BJ (cell line): ENCODE measurements around the gene FBXL7. TPM values are rescaled to one million over a fixed set of nuclear protein-coding genes. Genes with fewer than 3 reads are reported as not detected.

ENCODE experiments used
- CTCF ChIA-PET: fragments of 350-600 bp; formaldehyde crosslinking; extraction: SDS; loops from one replicate; lab custom pipeline; 2021; ENCODE audit warnings: antibody characterized with exemption, inconsistent platforms; lab: Yijun Ruan, JAX
- POLR2A ChIA-PET: fragments of 300-600 bp; sonication (Branson Sonifier 250); formaldehyde crosslinking; extraction: SDS; loops from one replicate; lab custom pipeline; 2021; ENCODE audit warnings: antibody characterized with exemption; lab: Charles Lee
- DNase-seq: peaks from one replicate; pipeline ENCODE4 v3.0.0-alpha.2; 2011; ENCODE audit warnings: low read depth
- H3K27me3 ChIP-seq: 2 replicates; pipeline ENCODE4 v1.6.0; 2011; ENCODE audit warnings: low read length; ENCODE audit not compliant: control insufficient read depth, insufficient read depth
- H3K36me3 ChIP-seq: 2 replicates; pipeline ENCODE4 v1.5.1; 2011; ENCODE audit warnings: low read length; ENCODE audit not compliant: control insufficient read depth, insufficient read depth
- H3K4me3 ChIP-seq: 2 replicates; pipeline ENCODE4 v1.5.1; 2011; ENCODE audit warnings: low read depth, mild to moderate bottlenecking, control low read depth, low read length
- polyA plus RNA-seq: library from polyadenylated mRNA; depleted of rRNA; stranded (reverse); fragments of >200 nt; gene quantifications from 2 replicates; pipeline ENCODE4 v1.2.3, GENCODE V29; 2011
- TF ChIP-seq, protein P1 (sequence below): IDR thresholded peaks from 2 replicates; pipeline ENCODE4 v1.5.1; 2011; ENCODE audit warnings: low read depth, mild to moderate bottlenecking, control low read depth, inconsistent platforms, low read length, moderate library complexity; ENCODE audit not compliant: insufficient read depth

The FBXL7 gene
- polyA plus RNA-seq, 1 experiment = 23.2 TPM

DNA sequence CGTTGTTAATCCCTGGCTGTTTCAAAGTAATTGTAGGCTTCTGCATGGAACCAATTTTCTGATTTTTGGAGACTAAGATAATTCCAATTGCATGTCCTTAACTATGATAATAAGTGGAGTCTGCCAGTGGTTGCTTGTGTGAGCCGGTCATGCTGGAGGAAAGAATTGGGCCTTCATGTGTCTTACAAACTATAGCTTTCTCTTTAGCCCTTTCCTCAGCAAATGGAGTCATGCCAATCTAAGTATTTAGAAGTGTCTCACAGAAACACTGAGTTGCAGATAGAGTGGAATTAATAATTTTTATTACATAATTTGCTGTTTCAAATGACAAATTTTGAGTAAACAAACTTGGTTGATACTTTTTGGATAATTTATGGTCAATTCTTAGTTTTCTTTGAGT, 200.4 kb downstream of the FBXL7 start:
- CTCF ChIA-PET = no interaction called here

DNA sequence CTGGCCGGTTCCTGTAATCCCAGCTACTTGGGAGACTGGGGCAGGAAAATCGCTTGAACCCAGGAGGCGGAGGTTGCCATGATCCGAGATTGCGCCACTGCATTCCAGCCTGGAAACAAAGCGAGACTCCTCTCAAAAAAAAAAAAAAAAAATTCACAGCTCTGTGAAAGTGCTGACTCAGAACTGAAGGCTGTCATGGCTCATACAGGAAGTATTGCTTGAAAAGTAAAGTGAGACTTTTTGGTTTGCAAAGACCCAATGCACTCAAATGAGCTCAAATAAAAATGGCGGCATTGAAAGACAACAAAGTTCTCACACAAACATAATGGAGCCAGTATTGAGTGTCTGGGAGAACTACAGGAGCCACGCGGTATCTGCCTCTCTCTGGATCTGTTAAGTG, 202.1 kb downstream of the FBXL7 start:
- DNase-seq = no peak
- H3K36me3 ChIP-seq = no peaks in the 10 kb centered on the region
- ChIA-PET CTCF (no interaction called here), POLR2A (no interaction called here)
- H3K4me3 ChIP-seq = no peak overlapping the region
- H3K27me3 ChIP-seq = no peaks in the 10 kb centered on the region
- TF ChIP-seq, protein P1, sequence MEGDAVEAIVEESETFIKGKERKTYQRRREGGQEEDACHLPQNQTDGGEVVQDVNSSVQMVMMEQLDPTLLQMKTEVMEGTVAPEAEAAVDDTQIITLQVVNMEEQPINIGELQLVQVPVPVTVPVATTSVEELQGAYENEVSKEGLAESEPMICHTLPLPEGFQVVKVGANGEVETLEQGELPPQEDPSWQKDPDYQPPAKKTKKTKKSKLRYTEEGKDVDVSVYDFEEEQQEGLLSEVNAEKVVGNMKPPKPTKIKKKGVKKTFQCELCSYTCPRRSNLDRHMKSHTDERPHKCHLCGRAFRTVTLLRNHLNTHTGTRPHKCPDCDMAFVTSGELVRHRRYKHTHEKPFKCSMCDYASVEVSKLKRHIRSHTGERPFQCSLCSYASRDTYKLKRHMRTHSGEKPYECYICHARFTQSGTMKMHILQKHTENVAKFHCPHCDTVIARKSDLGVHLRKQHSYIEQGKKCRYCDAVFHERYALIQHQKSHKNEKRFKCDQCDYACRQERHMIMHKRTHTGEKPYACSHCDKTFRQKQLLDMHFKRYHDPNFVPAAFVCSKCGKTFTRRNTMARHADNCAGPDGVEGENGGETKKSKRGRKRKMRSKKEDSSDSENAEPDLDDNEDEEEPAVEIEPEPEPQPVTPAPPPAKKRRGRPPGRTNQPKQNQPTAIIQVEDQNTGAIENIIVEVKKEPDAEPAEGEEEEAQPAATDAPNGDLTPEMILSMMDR = no peak

More for the DNA sequence above, 200.4 kb downstream of the FBXL7 start:
- H3K4me3 ChIP-seq = no peak overlapping the region
- DNase-seq = no peak
- H3K27me3 ChIP-seq = no peaks in the 10 kb centered on the region
- H3K36me3 ChIP-seq = no peaks in the 10 kb centered on the region
- TF ChIP-seq, protein P1 = no peak
- POLR2A ChIA-PET = no interaction called here

DNA sequence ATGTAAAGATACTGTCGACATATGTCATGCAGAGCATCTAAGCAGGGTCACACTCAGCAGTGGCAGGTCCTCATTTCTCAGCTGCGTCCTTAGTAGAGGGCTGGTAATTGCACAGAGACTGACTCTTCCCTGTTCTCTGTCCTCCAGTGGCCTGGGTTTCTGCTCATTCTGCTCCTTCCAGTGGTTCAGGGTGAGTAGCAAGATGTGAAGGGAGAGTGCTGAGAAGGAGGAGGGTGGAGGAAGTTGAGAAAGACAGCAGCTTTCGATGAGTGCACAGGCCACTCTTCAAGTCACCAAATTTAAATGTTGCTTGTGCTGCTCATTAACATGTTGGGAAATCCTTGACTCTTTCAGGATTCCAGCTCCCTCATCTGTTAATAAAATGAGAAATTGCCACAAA, 203.9 kb downstream of the FBXL7 start:
- ChIA-PET CTCF (interaction anchor here (1.5 kb wide), 1 partner anchor 28 kb away, joined by 3 read pairs; no protein-coding TSS in a partner anchor), POLR2A (no interaction called here)
- Histone ChIP-seq H3K4me3 (no peak overlapping the region), H3K36me3 (no peaks in the 10 kb centered on the region), H3K27me3 (no peaks in the 10 kb centered on the region)
- no peak for DNase-seq
- TF ChIP-seq, protein P1 = no peak

DNA sequence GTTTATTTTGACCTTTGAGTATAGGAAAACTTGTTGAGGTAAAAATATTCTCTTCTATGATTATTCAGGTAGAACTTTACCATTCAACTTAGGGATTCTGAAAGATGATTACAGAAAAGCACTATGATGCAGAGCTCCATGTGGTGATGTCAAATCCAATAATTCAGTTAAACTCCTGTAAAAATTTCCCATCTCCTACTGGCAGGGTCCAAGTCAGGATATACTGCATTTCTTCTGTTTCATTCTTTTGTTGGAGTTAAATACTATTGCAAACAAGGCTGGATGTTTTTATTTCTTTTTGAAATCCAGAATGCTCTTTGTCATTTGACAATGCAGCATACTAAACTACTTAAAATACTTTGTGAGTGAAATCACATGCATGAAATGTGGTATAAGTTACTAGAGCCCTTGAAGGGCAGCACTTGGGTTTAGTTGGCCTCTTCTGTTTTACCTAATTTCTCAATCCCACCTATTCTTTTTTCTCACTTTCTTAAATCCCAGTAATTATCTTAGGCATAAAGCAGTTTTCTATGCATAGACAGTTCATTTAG, 204.5 kb downstream of the FBXL7 start:
- peak; percentile 51 for DNase-seq
- CTCF ChIA-PET = interaction anchor here (1.5 kb wide), 1 partner anchor 28 kb away, joined by 3 read pairs; no protein-coding TSS in a partner anchor
- H3K4me3 ChIP-seq = no peak overlapping the region

DNA sequence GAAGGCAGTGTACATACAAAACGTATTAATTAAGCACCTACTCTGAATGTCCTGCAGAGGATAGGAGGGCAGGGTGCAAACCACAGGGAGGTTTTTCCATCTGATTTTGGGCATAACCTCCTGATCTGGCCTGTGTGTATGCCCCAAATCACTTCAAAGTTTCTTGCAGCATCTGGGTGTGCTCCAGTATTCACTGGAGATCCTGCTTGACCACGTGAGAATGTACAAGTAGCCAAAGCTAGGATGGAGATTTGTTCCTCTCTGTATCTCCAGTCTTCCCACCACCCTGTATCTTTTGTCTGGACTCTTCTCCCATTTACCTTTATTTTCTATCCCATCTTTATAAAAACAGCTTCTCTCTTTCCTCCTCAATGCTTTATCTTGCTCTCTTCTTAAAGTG, 207.7 kb downstream of the FBXL7 start:
- TF ChIP-seq, protein P1 = no peak
- CTCF ChIA-PET = interaction anchor here (2.0 kb wide), 1 partner anchor 12 kb away, joined by 6 read pairs; no protein-coding TSS in a partner anchor
- Histone ChIP-seq H3K36me3 (no peaks in the 10 kb centered on the region), H3K4me3 (no peak overlapping the region), H3K27me3 (no peaks in the 10 kb centered on the region)
- POLR2A ChIA-PET = no interaction called here
- DNase-seq = no peak

More for the DNA sequence above, 204.5 kb downstream of the FBXL7 start:
- POLR2A ChIA-PET = no interaction called here
- TF ChIP-seq, protein P1 = no peak
- H3K27me3 ChIP-seq = no peaks in the 10 kb centered on the region
- no peaks in the 10 kb centered on the region for H3K36me3 ChIP-seq
